NT2/D1 (cell line): ENCODE measurements around the gene ZNF777.

Source experiments
- DNase-seq: peaks from one replicate; pipeline ENCODE4 v3.0.0-alpha.2; 2011; ENCODE audit warnings: low read depth, low spot score
- H3K27me3 ChIP-seq: 2 replicates; pipeline ENCODE4 v1.6.0; 2011; ENCODE audit warnings: mild to moderate bottlenecking; ENCODE audit not compliant: insufficient read length, insufficient read depth
- H3K36me3 ChIP-seq: 2 replicates; pipeline ENCODE4 v1.6.1; 2011; ENCODE audit warnings: mild to moderate bottlenecking, low read length, mixed read lengths; ENCODE audit not compliant: insufficient read depth, insufficient read length
- H3K4me1 ChIP-seq: 2 replicates; pipeline ENCODE4 v1.5.1; 2011; ENCODE audit not compliant: insufficient read depth, insufficient read length
- H3K4me3 ChIP-seq: 2 replicates; pipeline ENCODE4 v1.5.1; 2011; ENCODE audit warnings: low read depth; ENCODE audit not compliant: insufficient read length
- H3K9ac ChIP-seq: 2 replicates; pipeline ENCODE4 v1.6.0; 2011; ENCODE audit warnings: low read depth; ENCODE audit not compliant: insufficient read length
- H3K9me3 ChIP-seq: 2 replicates; pipeline ENCODE4 v1.5.1; 2011; ENCODE audit warnings: mild to moderate bottlenecking, low read length; ENCODE audit not compliant: insufficient read depth
- SUZ12 ChIP-seq: IDR thresholded peaks from 2 replicates; pipeline ENCODE4 v1.6.1; 2011; ENCODE audit not compliant: insufficient read length, insufficient read depth; ENCODE audit errors: extremely low read depth
- YY1 ChIP-seq: IDR thresholded peaks from 2 replicates; pipeline ENCODE4 v1.6.1; 2011; ENCODE audit not compliant: insufficient read length, insufficient read depth
- ZNF274 ChIP-seq: IDR thresholded peaks from 2 replicates; pipeline ENCODE4 v1.6.1; 2011; ENCODE audit warnings: mild to moderate bottlenecking, low read depth, low read length

ZNF777 gene

GRCh38 chr7:149493366-149493765 lies 32.5 kb upstream of the ZNF777 start:
- peaks cover 70% of the 10 kb centered on the region for H3K36me3 ChIP-seq

DNA sequence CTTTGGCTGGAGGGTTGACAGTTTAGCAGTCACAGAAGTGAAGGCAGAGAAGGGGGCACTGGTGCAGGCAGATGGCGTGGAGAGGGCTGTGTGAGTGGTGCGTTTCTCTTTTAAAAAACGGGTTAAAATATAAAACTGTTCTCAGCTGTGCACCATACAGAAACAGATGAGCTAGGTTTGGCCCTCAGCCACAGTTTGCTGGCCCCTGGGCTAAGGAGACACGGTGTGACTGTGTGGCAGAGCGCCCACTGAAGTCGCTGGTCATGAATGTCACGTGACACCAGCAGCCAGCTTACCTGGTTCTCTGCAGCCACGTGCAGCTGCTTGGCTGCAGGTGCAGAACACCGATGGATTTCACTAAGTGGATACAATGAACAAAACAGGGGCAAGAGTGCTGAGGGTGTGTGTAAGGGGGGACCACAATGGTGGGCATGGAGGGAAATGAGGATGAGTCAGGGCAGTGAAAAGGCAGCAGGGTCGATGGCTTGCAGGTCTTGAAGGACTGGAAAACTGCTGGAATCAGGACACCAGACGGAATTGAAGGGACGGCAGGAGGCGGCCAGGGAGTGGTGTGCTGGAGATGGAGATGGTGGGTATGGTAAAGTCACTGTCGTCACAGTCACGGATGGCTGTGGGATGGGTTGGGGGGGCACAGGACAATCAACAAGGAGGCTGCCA lies 29.4 kb upstream of the ZNF777 start:
- TF ChIP-seq SUZ12 (no peak), YY1 (no peak), ZNF274 (no peak)
- H3K36me3 ChIP-seq, result peaks cover 80% of the 10 kb centered on the region
- H3K4me1 ChIP-seq, result peaks cover 2% of the 10 kb centered on the region
- H3K4me3 ChIP-seq, result no peak overlapping the region
- H3K9me3 ChIP-seq, result no peaks in the 10 kb centered on the region
- no peak overlapping the region for H3K9ac ChIP-seq
- H3K27me3 ChIP-seq, result no peaks in the 10 kb centered on the region
- no peak for DNase-seq

More at GRCh38 chr7:149493366-149493765, 32.5 kb upstream of the ZNF777 start:
- Histone ChIP-seq H3K4me1 (peaks cover 8% of the 10 kb centered on the region), H3K4me3 (no peak overlapping the region), H3K27me3 (peaks cover 5% of the 10 kb centered on the region), H3K9ac (no peak overlapping the region), H3K9me3 (no peaks in the 10 kb centered on the region)
- no peak for DNase-seq
- TF ChIP-seq YY1, result no peak
- no peak for TF ChIP-seq SUZ12
- TF ChIP-seq ZNF274, result no peak

- H3K36me3 ChIP-seq, result peaks cover 73% of the 10 kb centered on the region
- no peak for DNase-seq
- no peak for TF ChIP-seq SUZ12
- TF ChIP-seq YY1, result no peak
- TF ChIP-seq ZNF274, result no peak
- H3K9ac ChIP-seq, result no peak overlapping the region
- no peaks in the 10 kb centered on the region for H3K9me3 ChIP-seq
- H3K4me3 ChIP-seq, result no peak overlapping the region
- no peaks in the 10 kb centered on the region for H3K4me1 ChIP-seq
- H3K27me3 ChIP-seq, result no peaks in the 10 kb centered on the region
Measured at GRCh38 chr7:149489391-149490024, 28.6 kb upstream of the ZNF777 start.

GRCh38 chr7:149479568-149479967 lies 18.7 kb upstream of the ZNF777 start:
- no peak for DNase-seq
- Histone ChIP-seq H3K9ac (no peak overlapping the region), H3K9me3 (peaks cover 17% of the 10 kb centered on the region), H3K4me3 (no peak overlapping the region), H3K4me1 (peaks cover 5% of the 10 kb centered on the region), H3K36me3 (peaks cover 37% of the 10 kb centered on the region), H3K27me3 (no peaks in the 10 kb centered on the region)
- no peak for TF ChIP-seq SUZ12
- no peak for TF ChIP-seq ZNF274
- no peak for TF ChIP-seq YY1

DNA sequence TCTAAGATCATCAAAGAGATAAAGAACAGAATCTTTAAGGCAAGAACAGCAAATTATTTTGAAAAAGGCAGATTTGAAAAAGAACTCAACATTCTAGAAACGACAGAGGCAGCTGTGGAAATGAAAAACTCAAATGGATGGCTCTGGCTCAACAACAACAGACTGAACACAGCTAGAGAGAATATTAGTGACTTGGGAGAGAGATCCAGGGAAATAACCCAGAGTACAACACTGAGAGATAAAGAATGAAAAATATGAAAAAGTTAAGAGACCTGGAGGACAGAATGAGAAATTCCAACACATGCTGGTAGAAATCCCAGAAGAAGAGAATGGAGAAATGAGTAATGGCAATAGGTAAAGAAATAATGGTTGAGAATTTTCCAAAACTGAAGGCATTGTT lies 17.9 kb upstream of the ZNF777 start:
- Histone ChIP-seq H3K36me3 (peaks cover 44% of the 10 kb centered on the region), H3K27me3 (no peaks in the 10 kb centered on the region), H3K4me1 (peaks cover 5% of the 10 kb centered on the region), H3K4me3 (no peak overlapping the region), H3K9ac (no peak overlapping the region), H3K9me3 (peaks cover 17% of the 10 kb centered on the region)
- TF ChIP-seq YY1 (no peak), ZNF274 (no peak), SUZ12 (no peak)
- DNase-seq, result no peak

- H3K36me3 ChIP-seq, result peaks cover 53% of the 10 kb centered on the region
- no peak overlapping the region for H3K4me3 ChIP-seq
- peaks cover 17% of the 10 kb centered on the region for H3K9me3 ChIP-seq
- H3K27me3 ChIP-seq, result no peaks in the 10 kb centered on the region
- no peak overlapping the region for H3K9ac ChIP-seq
- TF ChIP-seq SUZ12, result no peak
- no peak for TF ChIP-seq ZNF274
- TF ChIP-seq YY1, result no peak
- DNase-seq, result peak; percentile 76
- peaks cover 5% of the 10 kb centered on the region for H3K4me1 ChIP-seq
Measured at GRCh38 chr7:149477494-149478443, 16.9 kb upstream of the ZNF777 start.

- H3K9ac ChIP-seq, result no peak overlapping the region
- H3K4me1 ChIP-seq, result peaks cover 5% of the 10 kb centered on the region
- peaks cover 17% of the 10 kb centered on the region for H3K9me3 ChIP-seq
- H3K27me3 ChIP-seq, result no peaks in the 10 kb centered on the region
- peaks cover 59% of the 10 kb centered on the region for H3K36me3 ChIP-seq
- TF ChIP-seq SUZ12 (no peak), YY1 (no peak), ZNF274 (no peak)
- H3K4me3 ChIP-seq, result no peak overlapping the region
- no peak for DNase-seq
Measured at GRCh38 chr7:149476791-149477190, 15.9 kb upstream of the ZNF777 start.
